Uterus (tissue), 2 donors: ENCODE results near the gene EXOSC5.

Source experiments
- CTCF ChIP-seq, 4 experiments: fragments of 200-600 bp in 2 of 4; fragments of 450-650 bp in 2 of 4; sonication (generic) in 2 of 4; IDR thresholded peaks; one replicate each; pipeline ENCODE4 v1.5.1; 2016 to 2019; ENCODE audit warnings: antibody characterized with exemption in 4 of 4, mild to moderate bottlenecking in 2 of 4, moderate library complexity in 1 of 4
- POLR2A ChIP-seq, 2 donors: fragments of 450-650 bp; IDR thresholded peaks; one replicate each; pipeline ENCODE4 v1.6.1; 2016; ENCODE audit warnings: antibody characterized with exemption in 2 of 2, mild to moderate bottlenecking in 1 of 2, moderate library complexity in 1 of 2

DNA sequence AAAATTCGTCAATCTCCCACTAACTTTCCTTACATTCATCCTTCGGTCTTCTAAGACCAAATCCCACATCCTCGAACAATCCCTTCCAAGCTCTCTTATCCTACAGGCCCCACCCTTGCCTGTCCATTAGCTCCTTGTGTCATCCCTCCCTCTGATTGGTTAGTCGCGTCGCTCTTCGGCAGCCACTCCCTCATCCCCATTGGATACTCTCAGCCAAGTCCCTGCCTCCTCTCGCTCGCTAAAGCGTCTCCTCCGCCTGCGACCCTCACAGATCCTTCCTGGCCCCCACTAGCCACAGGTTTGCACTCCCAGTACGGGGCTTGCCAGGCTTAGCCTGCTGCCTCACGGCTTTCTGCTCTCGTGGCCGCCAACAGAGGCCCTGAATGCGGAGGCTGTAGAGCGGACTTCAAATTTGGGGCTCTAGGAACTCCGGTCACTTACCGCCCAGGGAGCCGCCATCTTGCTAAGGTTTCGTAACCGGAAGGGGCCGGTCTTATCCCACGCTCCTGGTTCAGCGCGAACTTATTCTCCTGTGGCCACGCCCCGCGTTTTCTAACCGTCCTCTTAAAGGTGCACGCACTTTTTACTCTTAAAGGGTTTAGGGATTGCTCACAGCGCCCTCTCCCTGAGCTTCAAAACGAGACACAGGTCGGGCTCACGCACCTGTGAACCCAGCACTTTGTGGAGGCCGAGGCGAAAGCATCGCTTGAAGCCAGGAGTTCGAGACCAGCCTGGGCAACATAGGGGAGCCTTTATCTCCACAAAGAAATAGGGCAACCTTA is 42.5 kb upstream of the EXOSC5 start, which contains the start of gene DMAC2:
- TF ChIP-seq CTCF (IDR thresholded peaks at IDR 0.05) (peak; percentile 45 to 64 (median 50)), POLR2A (IDR thresholded peaks at IDR 0.05) (peak; percentile 30 to 63)
